ENCODE measurements around the gene REG3A. TPM values are rescaled to one million over a fixed set of nuclear protein-coding genes. Genes with fewer than 3 reads are reported as not detected.

REG3A gene
- total RNA-seq, 4 donors from 2014 or later, result not detected

GRCh38 chr2:79129804-79130203, 29.7 kb downstream of the REG3A start:
- intact Hi-C loops (cut with DNase I; ENCODE audit: low total_unique reads), result no loop called here
- DNase-seq (ENCODE audit: low spot score in 2 of 2), result no peak

GRCh38 chr2:79129260-79129659, 30.3 kb downstream of the REG3A start:
- 79 to 80% methylated on average over 6 of the region's 6 CpGs for WGBS, 2 donors
- TF ChIP-seq POLR2A (IDR thresholded peaks at IDR 0.05) (no peak), CTCF (IDR thresholded peaks at IDR 0.05) (no peak)
- no peak for DNase-seq (ENCODE audit: low spot score in 2 of 2)
- no peak overlapping the region for H3K4me3 ChIP-seq (ENCODE audit: low read depth, poor library complexity, severe bottlenecking)
- intact Hi-C loops (cut with DNase I; ENCODE audit: low total_unique reads), result no loop called here

More at GRCh38 chr2:79129804-79130203, 29.7 kb downstream of the REG3A start:
- no peak overlapping the region for H3K4me3 ChIP-seq (ENCODE audit: low read depth, poor library complexity, severe bottlenecking)
- TF ChIP-seq POLR2A (IDR thresholded peaks at IDR 0.05) (no peak), CTCF (IDR thresholded peaks at IDR 0.05) (no peak)

GRCh38 chr2:79128406-79128805, 31.1 kb downstream of the REG3A start:
- WGBS, 2 donors, result 87 to 88% methylated on average over 3 of the region's 3 CpGs

GRCh38 chr2:79125721-79125985, 33.9 kb downstream of the REG3A start:
- 69 to 76% methylated on average over 3 of the region's 3 CpGs for WGBS, 2 donors
- intact Hi-C loops (cut with DNase I; ENCODE audit: low total_unique reads), result no loop called here
- TF ChIP-seq CTCF (IDR thresholded peaks at IDR 0.05), result no peak
- TF ChIP-seq POLR2A (IDR thresholded peaks at IDR 0.05), result no peak
- no peak for DNase-seq (ENCODE audit: low spot score in 2 of 2)
- H3K4me3 ChIP-seq (ENCODE audit: low read depth, poor library complexity, severe bottlenecking), result no peak overlapping the region

More at GRCh38 chr2:79128406-79128805, 31.1 kb downstream of the REG3A start:
- no peak for TF ChIP-seq CTCF (IDR thresholded peaks at IDR 0.05)
- TF ChIP-seq POLR2A (IDR thresholded peaks at IDR 0.05), result no peak
- H3K4me3 ChIP-seq (ENCODE audit: low read depth, poor library complexity, severe bottlenecking), result no peak overlapping the region
- intact Hi-C loops (cut with DNase I; ENCODE audit: low total_unique reads), result no loop called here
- DNase-seq (ENCODE audit: low spot score in 2 of 2), result no peak

GRCh38 chr2:79124907-79125720, 34.4 kb downstream of the REG3A start:
- 69 to 70% methylated on average over 9 of the region's 9 CpGs for WGBS, 2 donors
- no peak for DNase-seq (ENCODE audit: low spot score in 2 of 2)
- H3K4me3 ChIP-seq (ENCODE audit: low read depth, poor library complexity, severe bottlenecking), result no peak overlapping the region
- intact Hi-C loops (cut with DNase I; ENCODE audit: low total_unique reads), result no loop called here
- no peak for TF ChIP-seq POLR2A (IDR thresholded peaks at IDR 0.05)
- no peak for TF ChIP-seq CTCF (IDR thresholded peaks at IDR 0.05)

GRCh38 chr2:79122676-79123075, 36.9 kb downstream of the REG3A start:
- intact Hi-C loops (cut with DNase I; ENCODE audit: low total_unique reads), result no loop called here
- 91 to 93% methylated on average over 2 of the region's 2 CpGs for WGBS, 2 donors
- TF ChIP-seq POLR2A (IDR thresholded peaks at IDR 0.05) (no peak), CTCF (IDR thresholded peaks at IDR 0.05) (no peak)
- H3K4me3 ChIP-seq (ENCODE audit: low read depth, poor library complexity, severe bottlenecking), result no peak overlapping the region
- DNase-seq (ENCODE audit: low spot score in 2 of 2), result no peak

Data from lower leg skin (tissue), 4 donors.